ENCODE data around the gene ARHGAP22. TPM values are rescaled to one million over a fixed set of nuclear protein-coding genes. Genes with fewer than 3 reads are reported as not detected.

The ARHGAP22 gene
- total RNA-seq, 4 donors from 2014 or later: 0.26 to 3.6 (median 3.0) TPM; not detected in 1

- intact Hi-C loops (cut with DNase I; ENCODE audit: low total_unique reads): no loop called here
- Histone ChIP-seq H3K27me3 (no peaks in the 10 kb centered on the region), H3K4me1 (no peaks in the 10 kb centered on the region), H3K27ac (no peak overlapping the region), H3K4me3 (no peak overlapping the region), H3K36me3 (no peaks in the 10 kb centered on the region), H3K9me3 (no peaks in the 10 kb centered on the region)
- no peak for DNase-seq
- TF ChIP-seq CTCF (IDR thresholded peaks at IDR 0.05): no peak
- TF ChIP-seq POLR2A (IDR thresholded peaks at IDR 0.05): no peak
Observed at GRCh38 chr10:48400850-48401220, 204.0 kb downstream of the ARHGAP22 start.

GRCh38 chr10:48400129-48400849 lies 204.6 kb downstream of the ARHGAP22 start:
- Histone ChIP-seq H3K27ac (no peak overlapping the region), H3K4me1 (no peaks in the 10 kb centered on the region), H3K27me3 (no peaks in the 10 kb centered on the region), H3K36me3 (no peaks in the 10 kb centered on the region), H3K4me3 (no peak overlapping the region), H3K9me3 (no peaks in the 10 kb centered on the region)
- no peak for DNase-seq
- TF ChIP-seq CTCF (IDR thresholded peaks at IDR 0.05) (no peak), POLR2A (IDR thresholded peaks at IDR 0.05) (no peak)
- intact Hi-C loops (cut with DNase I; ENCODE audit: low total_unique reads): no loop called here

GRCh38 chr10:48399551-48399950 lies 205.3 kb downstream of the ARHGAP22 start:
- TF ChIP-seq POLR2A (IDR thresholded peaks at IDR 0.05): no peak
- no peak for TF ChIP-seq CTCF (IDR thresholded peaks at IDR 0.05)
- Histone ChIP-seq H3K4me1 (no peaks in the 10 kb centered on the region), H3K36me3 (peaks cover 0 to 2% of the 10 kb centered on the region in 2 donors), H3K27ac (no peak overlapping the region), H3K27me3 (no peaks in the 10 kb centered on the region), H3K9me3 (no peaks in the 10 kb centered on the region), H3K4me3 (no peak overlapping the region)
- DNase-seq: no peak
- intact Hi-C loops (cut with DNase I; ENCODE audit: low total_unique reads): no loop called here

- Histone ChIP-seq H3K27ac (no peak overlapping the region), H3K9me3 (no peaks in the 10 kb centered on the region), H3K4me3 (no peak overlapping the region), H3K36me3 (peaks cover 0 to 2% of the 10 kb centered on the region in 2 donors), H3K4me1 (no peaks in the 10 kb centered on the region), H3K27me3 (no peaks in the 10 kb centered on the region)
- TF ChIP-seq CTCF (IDR thresholded peaks at IDR 0.05) (no peak), POLR2A (IDR thresholded peaks at IDR 0.05) (no peak)
- intact Hi-C loops (cut with DNase I; ENCODE audit: low total_unique reads): no loop called here
- DNase-seq: no peak
Observed at GRCh38 chr10:48399056-48399541, 205.8 kb downstream of the ARHGAP22 start.

- intact Hi-C loops (cut with DNase I; ENCODE audit: low total_unique reads): no loop called here
- Histone ChIP-seq H3K36me3 (peaks cover 0 to 2% of the 10 kb centered on the region in 2 donors), H3K27ac (no peak overlapping the region), H3K4me1 (no peaks in the 10 kb centered on the region), H3K27me3 (no peaks in the 10 kb centered on the region), H3K4me3 (no peak overlapping the region), H3K9me3 (no peaks in the 10 kb centered on the region)
- DNase-seq: no peak
- TF ChIP-seq POLR2A (IDR thresholded peaks at IDR 0.05) (no peak), CTCF (IDR thresholded peaks at IDR 0.05) (no peak)
Observed at GRCh38 chr10:48398261-48398660, 206.6 kb downstream of the ARHGAP22 start.

Small RNA genes lying within 50 kb of the gene (small RNA-seq; reads per million reads assigned to genes)
- gene AC016397.1: not detected

Other genes starting within 250 kb of the ARHGAP22 start
- 1 to 10 TPM in 2 of 4 donors, under 1 TPM in 2; 0.26 to 5.2 (median 1.2) TPM for gene WDFY4, start 79.8 kb upstream of the ARHGAP22 start, total RNA-seq